Measurements from ENCODE around the gene RAI1.

Gene RAI1

DNA sequence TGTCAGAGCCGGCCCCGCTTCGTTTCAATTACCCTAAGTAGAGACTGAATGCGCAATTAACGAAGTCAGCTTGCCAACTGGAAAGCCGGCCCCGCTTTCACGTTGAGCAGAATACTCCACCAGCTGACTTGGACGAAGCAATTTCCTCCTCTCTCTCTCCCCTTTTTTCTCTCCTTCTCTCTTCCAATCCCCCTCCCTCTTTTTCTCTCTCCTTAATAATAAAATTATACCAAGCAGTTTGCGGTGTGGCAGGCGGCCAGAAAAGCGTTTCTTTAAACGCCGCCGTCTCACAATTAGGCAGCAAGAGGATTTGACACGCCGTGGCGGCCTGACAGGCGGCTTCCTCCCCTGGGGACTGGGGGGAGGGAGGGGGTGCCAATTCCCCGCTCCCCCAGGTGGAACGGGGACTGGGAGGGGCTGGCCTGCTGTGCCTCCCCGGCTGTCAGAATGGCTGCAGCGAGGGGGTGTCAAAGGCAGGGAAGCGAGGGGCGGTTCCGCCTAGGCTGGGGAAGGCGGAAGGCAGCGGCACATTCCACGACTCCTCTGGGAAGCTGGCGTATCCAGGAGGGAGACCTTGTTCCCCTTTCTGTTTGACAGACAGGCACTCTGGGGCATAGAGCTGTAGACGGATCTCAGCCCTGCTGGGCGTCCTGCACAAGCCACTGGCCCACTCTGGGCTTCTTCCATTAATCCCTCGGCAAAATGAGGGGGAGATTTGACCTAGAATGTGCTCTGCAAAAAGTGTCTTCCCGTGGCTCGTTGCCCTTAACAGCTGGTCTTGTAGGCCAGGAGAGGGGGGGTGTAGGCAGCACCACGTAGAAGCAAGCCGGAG is 102.8 kb downstream of the RAI1 start:
- peak overlapping the region; percentile 41 for H3K27ac ChIP-seq (ENCODE audit: low read length)

DNA sequence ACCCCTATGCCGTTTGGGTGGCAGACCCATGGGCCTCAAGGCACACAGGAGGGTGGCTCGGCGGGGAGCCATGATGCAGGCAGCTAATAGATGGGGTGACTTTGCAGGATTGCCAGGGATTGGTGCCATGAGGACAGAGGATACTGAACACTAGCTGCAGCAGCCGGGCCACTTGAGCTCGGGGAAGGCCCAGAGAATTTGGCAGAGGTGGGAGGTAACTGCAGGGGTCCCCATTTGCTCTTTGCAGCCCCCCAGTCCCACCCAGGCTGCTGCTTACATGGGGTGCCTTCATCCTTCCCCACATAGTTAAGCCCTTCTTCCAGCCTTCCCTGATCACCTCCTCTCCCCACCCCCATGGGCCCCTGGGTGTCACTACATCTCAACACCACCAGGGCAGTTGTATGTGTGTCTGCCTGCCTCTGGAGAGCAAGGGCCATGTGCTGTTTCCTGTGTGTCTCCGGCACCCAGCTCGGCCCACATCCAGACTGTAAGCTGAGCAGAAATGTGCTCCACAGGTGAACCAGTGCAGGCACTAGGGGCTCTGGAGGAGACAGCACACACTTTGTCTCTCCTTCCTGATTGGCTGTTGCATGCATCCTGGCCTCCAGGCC is 103.5 kb downstream of the RAI1 start:
- no peak overlapping the region for H3K27ac ChIP-seq (ENCODE audit: low read length)
- no peaks in the 10 kb centered on the region for H3K27me3 ChIP-seq (ENCODE audit: control insufficient read depth in 1 of 2, insufficient read depth in 2 of 2, low read length in 2 of 2)
- H3K9ac ChIP-seq (ENCODE audit: low read length in 2 of 2), result no peak overlapping the region
- no peaks in the 10 kb centered on the region for H3K36me3 ChIP-seq (ENCODE audit: control insufficient read depth in 2 of 2, insufficient read depth in 2 of 2, low read length in 2 of 2)
- H3K4me3 ChIP-seq (ENCODE audit: low read length in 2 of 2), result peak overlapping the region in 1 of 2 donors; percentile 74
- H3K9me3 ChIP-seq (ENCODE audit: control insufficient read depth in 2 of 2, low read length in 2 of 2), result no peaks in the 10 kb centered on the region
- H3K4me1 ChIP-seq (ENCODE audit: control insufficient read depth, insufficient read depth, low read length), result peaks cover 52% of the 10 kb centered on the region

More for the DNA sequence above, 102.8 kb downstream of the RAI1 start:
- H3K9ac ChIP-seq (ENCODE audit: low read length in 2 of 2), result peak overlapping the region; percentile 21 to 28
- no peaks in the 10 kb centered on the region for H3K27me3 ChIP-seq (ENCODE audit: control insufficient read depth in 1 of 2, insufficient read depth in 2 of 2, low read length in 2 of 2)
- no peaks in the 10 kb centered on the region for H3K36me3 ChIP-seq (ENCODE audit: control insufficient read depth in 2 of 2, insufficient read depth in 2 of 2, low read length in 2 of 2)
- H3K4me3 ChIP-seq (ENCODE audit: low read length in 2 of 2), result peak overlapping the region; percentile 49 to 74
- peaks cover 53% of the 10 kb centered on the region for H3K4me1 ChIP-seq (ENCODE audit: control insufficient read depth, insufficient read depth, low read length)
- H3K9me3 ChIP-seq (ENCODE audit: control insufficient read depth in 2 of 2, low read length in 2 of 2), result no peaks in the 10 kb centered on the region

DNA sequence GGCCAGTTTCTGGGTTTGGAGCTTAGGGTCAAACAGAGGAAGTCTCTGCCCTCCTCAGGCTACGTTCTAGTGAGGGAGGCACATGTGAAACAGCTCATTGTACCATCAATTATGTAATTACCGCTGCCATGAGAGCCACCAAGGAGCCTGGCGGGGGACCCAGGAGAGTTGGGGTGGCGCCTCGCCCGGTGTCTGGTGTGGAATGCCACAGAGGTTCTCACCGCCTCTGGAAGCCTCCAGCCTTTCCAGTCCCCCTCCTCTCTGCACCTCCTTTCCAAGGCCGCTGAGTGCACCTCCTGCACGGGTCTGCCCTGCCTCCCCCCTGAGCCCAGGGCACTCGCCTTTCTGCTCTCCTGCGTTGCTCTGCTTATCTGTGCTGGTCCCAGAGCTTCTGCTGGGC is 104.1 kb downstream of the RAI1 start:
- Histone ChIP-seq H3K4me3 (ENCODE audit: low read length in 2 of 2) (no peak overlapping the region), H3K9me3 (ENCODE audit: control insufficient read depth in 2 of 2, low read length in 2 of 2) (no peaks in the 10 kb centered on the region), H3K4me1 (ENCODE audit: control insufficient read depth, insufficient read depth, low read length) (peaks cover 52% of the 10 kb centered on the region), H3K36me3 (ENCODE audit: control insufficient read depth in 2 of 2, insufficient read depth in 2 of 2, low read length in 2 of 2) (no peaks in the 10 kb centered on the region), H3K9ac (ENCODE audit: low read length in 2 of 2) (no peak overlapping the region), H3K27me3 (ENCODE audit: control insufficient read depth in 1 of 2, insufficient read depth in 2 of 2, low read length in 2 of 2) (no peaks in the 10 kb centered on the region), H3K27ac (ENCODE audit: low read length) (no peak overlapping the region)

DNA sequence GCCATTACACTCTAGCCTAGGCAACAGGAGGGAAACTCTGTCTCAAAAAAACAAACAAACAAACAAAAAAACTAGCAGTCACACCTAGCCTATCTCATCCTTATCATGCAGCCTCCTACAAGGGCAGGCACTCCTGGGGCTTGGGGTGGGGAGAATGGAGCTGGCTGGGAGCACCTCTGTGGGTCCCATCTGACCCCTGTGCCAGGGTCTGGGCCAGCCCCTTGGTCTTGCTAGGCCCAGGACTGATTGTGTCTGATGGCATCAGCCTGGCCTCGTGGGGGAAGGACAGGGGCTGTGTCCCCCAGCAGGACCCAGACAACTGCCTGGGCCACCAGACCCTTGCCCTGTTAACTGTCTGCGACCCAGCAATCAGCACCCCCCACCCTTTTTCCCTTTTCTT is 105.7 kb downstream of the RAI1 start:
- H3K9me3 ChIP-seq (ENCODE audit: control insufficient read depth in 2 of 2, low read length in 2 of 2), result no peaks in the 10 kb centered on the region
- H3K9ac ChIP-seq (ENCODE audit: low read length in 2 of 2), result no peak overlapping the region
- no peaks in the 10 kb centered on the region for H3K27me3 ChIP-seq (ENCODE audit: control insufficient read depth in 1 of 2, insufficient read depth in 2 of 2, low read length in 2 of 2)
- peaks cover 52% of the 10 kb centered on the region for H3K4me1 ChIP-seq (ENCODE audit: control insufficient read depth, insufficient read depth, low read length)
- H3K27ac ChIP-seq (ENCODE audit: low read length), result no peak overlapping the region
- H3K4me3 ChIP-seq (ENCODE audit: low read length in 2 of 2), result no peak overlapping the region
- no peaks in the 10 kb centered on the region for H3K36me3 ChIP-seq (ENCODE audit: control insufficient read depth in 2 of 2, insufficient read depth in 2 of 2, low read length in 2 of 2)

DNA sequence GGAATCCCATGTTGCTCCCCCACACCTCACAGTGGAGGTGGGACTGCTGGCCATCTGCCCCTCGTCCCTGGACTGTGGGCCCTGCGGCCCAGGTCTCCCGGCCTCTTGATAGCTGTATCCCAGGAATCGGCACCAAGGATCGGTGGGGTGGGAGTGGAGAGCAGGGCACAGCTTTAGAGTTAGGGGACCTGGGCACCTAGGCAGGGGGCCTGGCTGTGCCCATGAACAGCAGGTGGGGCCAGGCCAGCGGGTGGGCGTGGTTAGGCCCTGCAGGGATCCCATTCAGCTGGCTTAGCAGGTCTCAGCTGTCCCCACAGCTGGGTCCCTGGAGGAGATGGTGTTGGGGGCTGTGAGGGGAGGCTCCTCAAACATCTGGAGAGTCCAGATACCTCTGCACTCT is 106.3 kb downstream of the RAI1 start:
- Histone ChIP-seq H3K4me3 (ENCODE audit: low read length in 2 of 2) (no peak overlapping the region), H3K4me1 (ENCODE audit: control insufficient read depth, insufficient read depth, low read length) (peaks cover 56% of the 10 kb centered on the region), H3K27me3 (ENCODE audit: control insufficient read depth in 1 of 2, insufficient read depth in 2 of 2, low read length in 2 of 2) (no peaks in the 10 kb centered on the region), H3K36me3 (ENCODE audit: control insufficient read depth in 2 of 2, insufficient read depth in 2 of 2, low read length in 2 of 2) (no peaks in the 10 kb centered on the region), H3K9ac (ENCODE audit: low read length in 2 of 2) (no peak overlapping the region), H3K9me3 (ENCODE audit: control insufficient read depth in 2 of 2, low read length in 2 of 2) (no peaks in the 10 kb centered on the region), H3K27ac (ENCODE audit: low read length) (no peak overlapping the region)

DNA sequence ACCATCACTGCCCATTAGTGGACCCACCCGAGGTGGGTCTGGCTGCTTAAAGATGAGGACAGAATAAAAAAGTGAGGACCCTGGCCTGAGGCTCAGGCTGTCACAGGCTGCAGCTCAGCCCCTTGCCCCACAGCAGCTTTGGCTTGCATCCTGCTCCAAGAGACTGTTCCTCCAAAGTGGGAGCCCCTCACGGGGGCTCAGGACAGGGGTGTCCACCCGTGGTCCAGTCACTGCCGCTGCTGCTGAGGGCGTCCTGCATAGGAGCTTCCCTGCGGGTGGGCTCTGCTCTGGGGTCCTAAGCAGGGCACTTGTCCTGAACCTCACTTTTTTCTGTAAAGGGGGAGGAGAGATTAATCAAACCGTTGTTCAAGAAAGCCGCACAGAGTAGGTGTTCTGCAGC is 107.7 kb downstream of the RAI1 start:
- Histone ChIP-seq H3K9me3 (ENCODE audit: control insufficient read depth in 2 of 2, low read length in 2 of 2) (no peaks in the 10 kb centered on the region), H3K36me3 (ENCODE audit: control insufficient read depth in 2 of 2, insufficient read depth in 2 of 2, low read length in 2 of 2) (peaks cover 0 to under 1% of the 10 kb centered on the region in 2 donors), H3K4me3 (ENCODE audit: low read length in 2 of 2) (no peak overlapping the region), H3K9ac (ENCODE audit: low read length in 2 of 2) (no peak overlapping the region), H3K4me1 (ENCODE audit: control insufficient read depth, insufficient read depth, low read length) (peaks cover 62% of the 10 kb centered on the region), H3K27me3 (ENCODE audit: control insufficient read depth in 1 of 2, insufficient read depth in 2 of 2, low read length in 2 of 2) (no peaks in the 10 kb centered on the region), H3K27ac (ENCODE audit: low read length) (no peak overlapping the region)

DNA sequence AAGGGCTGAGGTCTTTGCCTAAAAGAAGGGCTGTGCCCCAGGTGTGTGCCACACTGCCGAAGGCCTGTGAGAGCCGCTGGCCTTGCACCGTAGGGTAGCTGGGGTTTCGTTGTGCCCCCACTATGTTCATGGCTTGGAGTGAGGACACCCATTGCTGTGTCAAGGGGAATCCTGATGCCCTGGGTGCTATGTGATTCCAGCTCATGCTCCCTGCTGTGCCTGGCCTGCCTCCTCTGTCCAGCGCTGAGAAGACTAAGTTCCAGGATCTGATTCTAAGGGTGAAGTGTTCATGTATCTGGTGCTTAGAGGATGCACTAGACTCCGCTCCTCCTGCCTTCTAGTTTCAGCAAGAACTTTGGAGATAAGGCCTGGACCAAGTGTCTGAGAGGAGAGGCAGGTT is 108.2 kb downstream of the RAI1 start:
- H3K4me1 ChIP-seq (ENCODE audit: control insufficient read depth, insufficient read depth, low read length), result peaks cover 60% of the 10 kb centered on the region
- H3K27me3 ChIP-seq (ENCODE audit: control insufficient read depth in 1 of 2, insufficient read depth in 2 of 2, low read length in 2 of 2), result no peaks in the 10 kb centered on the region
- no peak overlapping the region for H3K4me3 ChIP-seq (ENCODE audit: low read length in 2 of 2)
- H3K9me3 ChIP-seq (ENCODE audit: control insufficient read depth in 2 of 2, low read length in 2 of 2), result no peaks in the 10 kb centered on the region
- no peak overlapping the region for H3K27ac ChIP-seq (ENCODE audit: low read length)
- H3K36me3 ChIP-seq (ENCODE audit: control insufficient read depth in 2 of 2, insufficient read depth in 2 of 2, low read length in 2 of 2), result peaks cover 0 to 4% of the 10 kb centered on the region in 2 donors
- no peak overlapping the region for H3K9ac ChIP-seq (ENCODE audit: low read length in 2 of 2)

DNA sequence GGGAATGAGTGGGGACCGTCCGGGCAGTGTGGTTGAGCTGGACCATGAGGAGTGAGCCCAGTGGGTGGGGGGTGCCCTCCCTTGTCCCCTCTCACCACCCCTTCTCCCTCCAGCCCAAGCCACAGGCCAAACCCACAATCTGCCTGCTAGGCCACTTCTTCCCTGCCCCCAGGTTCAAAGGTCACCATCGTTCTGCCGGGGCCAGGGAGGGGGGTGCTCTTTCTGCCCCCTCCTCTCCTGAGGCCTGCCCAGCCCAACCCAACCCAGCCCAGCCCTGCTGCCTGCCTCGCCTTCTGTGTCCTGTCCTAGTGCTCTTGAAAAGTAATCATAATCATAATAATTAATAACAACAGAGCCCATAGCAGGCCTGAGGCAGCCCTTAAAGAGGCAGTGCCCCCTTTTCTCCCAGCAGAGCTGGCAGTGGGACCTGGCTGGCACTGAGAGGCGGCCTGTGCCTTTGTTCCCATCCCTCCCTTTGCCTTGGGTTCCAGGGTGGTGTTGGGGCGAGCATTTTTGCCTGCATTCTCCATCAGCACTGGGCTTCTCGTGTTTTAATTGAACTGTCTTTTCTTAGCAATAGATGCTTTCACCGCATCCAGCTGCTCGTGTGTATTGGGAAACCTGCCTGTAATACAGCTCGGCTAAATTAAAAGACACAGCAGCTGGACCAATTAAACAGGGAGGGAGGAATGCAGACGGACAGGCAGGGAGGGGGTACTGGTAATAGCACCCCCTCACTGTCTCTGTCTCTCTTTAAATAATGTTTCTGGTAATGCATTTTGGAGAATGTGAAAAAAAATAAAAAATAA is 108.8 kb downstream of the RAI1 start:
- H3K9ac ChIP-seq (ENCODE audit: low read length in 2 of 2), result no peak overlapping the region
- H3K4me1 ChIP-seq (ENCODE audit: control insufficient read depth, insufficient read depth, low read length), result peaks cover 53% of the 10 kb centered on the region
- H3K27ac ChIP-seq (ENCODE audit: low read length), result no peak overlapping the region

DNA sequence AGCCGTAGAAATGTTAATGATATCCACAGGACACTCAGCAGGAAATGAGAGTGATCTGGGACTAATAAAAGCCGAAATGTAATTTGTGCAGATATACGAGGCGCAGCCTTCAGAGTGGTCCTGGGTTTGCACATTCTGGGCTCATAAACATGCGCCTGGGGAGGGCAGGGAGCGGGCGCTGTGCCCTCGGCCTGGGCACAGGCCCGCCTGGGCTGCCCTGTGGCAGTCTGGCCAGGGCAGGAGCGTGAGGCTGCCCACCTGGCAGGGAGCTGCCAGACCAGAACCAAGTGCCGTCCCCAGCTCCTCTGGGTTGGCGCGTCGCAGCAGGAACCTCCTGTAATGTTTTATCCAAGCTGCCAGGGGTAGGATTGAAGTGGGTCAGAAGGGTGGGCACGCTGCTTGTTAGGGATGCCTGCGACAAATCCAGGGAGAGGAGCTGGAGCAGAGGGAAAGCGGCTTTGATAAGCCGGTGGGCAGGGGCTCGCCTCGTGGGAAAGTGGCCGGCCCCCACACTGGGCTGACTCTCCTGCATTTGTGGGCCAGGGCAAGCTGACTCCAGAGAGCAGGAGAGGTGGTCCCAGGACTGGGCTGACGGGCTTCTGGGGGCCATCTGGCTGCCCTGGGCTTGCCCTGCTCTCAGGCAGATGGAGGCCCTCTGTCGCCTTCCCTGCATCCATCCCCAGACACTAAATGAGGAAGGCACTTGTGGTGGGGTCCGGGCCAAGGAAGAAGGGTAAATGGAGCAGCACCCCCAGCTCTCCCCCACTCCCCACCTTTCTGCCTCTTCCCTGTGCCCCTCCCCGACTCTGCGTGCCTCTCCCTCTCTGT is 109.6 kb downstream of the RAI1 start:
- peaks cover 47% of the 10 kb centered on the region for H3K4me1 ChIP-seq (ENCODE audit: control insufficient read depth, insufficient read depth, low read length)
- no peak overlapping the region for H3K27ac ChIP-seq (ENCODE audit: low read length)
- H3K9ac ChIP-seq (ENCODE audit: low read length in 2 of 2), result no peak overlapping the region
- H3K4me3 ChIP-seq (ENCODE audit: low read length in 2 of 2), result no peak overlapping the region
- no peaks in the 10 kb centered on the region for H3K27me3 ChIP-seq (ENCODE audit: control insufficient read depth in 1 of 2, insufficient read depth in 2 of 2, low read length in 2 of 2)
- H3K36me3 ChIP-seq (ENCODE audit: control insufficient read depth in 2 of 2, insufficient read depth in 2 of 2, low read length in 2 of 2), result peaks cover 0 to 16% of the 10 kb centered on the region in 2 donors
- H3K9me3 ChIP-seq (ENCODE audit: control insufficient read depth in 2 of 2, low read length in 2 of 2), result no peaks in the 10 kb centered on the region

More for the DNA sequence above, 108.8 kb downstream of the RAI1 start:
- peaks cover 0 to 9% of the 10 kb centered on the region in 2 donors for H3K36me3 ChIP-seq (ENCODE audit: control insufficient read depth in 2 of 2, insufficient read depth in 2 of 2, low read length in 2 of 2)
- no peaks in the 10 kb centered on the region for H3K9me3 ChIP-seq (ENCODE audit: control insufficient read depth in 2 of 2, low read length in 2 of 2)
- H3K27me3 ChIP-seq (ENCODE audit: control insufficient read depth in 1 of 2, insufficient read depth in 2 of 2, low read length in 2 of 2), result no peaks in the 10 kb centered on the region
- no peak overlapping the region for H3K4me3 ChIP-seq (ENCODE audit: low read length in 2 of 2)

DNA sequence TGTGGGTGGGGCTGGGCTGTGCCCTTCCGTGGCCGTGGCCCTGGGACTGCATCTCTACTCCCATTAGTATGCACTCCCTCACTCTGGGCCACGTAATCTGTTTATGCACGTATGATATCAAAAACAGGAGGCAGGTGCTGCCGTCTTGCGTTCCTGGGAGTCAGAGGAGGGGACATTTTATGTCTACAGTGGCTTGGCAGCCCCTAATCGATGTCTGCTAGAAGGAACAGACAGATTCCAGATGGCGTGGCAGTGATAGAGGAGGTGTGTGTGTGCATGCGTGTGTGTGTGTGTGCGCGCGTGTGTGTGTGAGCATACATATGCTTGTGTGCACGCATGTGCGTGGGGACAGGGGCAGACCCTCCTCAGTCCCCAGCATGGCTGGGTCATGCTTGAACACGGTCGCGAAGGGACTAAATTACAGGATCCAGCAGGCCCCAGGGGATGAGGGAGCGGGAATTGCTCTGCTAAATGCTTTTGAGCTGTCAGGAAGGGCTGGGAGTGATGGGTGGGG is 110.8 kb downstream of the RAI1 start:
- no peaks in the 10 kb centered on the region for H3K27me3 ChIP-seq (ENCODE audit: control insufficient read depth in 1 of 2, insufficient read depth in 2 of 2, low read length in 2 of 2)
- H3K9ac ChIP-seq (ENCODE audit: low read length in 2 of 2), result peak overlapping the region in 1 of 2 donors; percentile 5
- H3K9me3 ChIP-seq (ENCODE audit: control insufficient read depth in 2 of 2, low read length in 2 of 2), result no peaks in the 10 kb centered on the region
- no peak overlapping the region for H3K4me3 ChIP-seq (ENCODE audit: low read length in 2 of 2)
- H3K36me3 ChIP-seq (ENCODE audit: control insufficient read depth in 2 of 2, insufficient read depth in 2 of 2, low read length in 2 of 2), result peaks cover 0 to 17% of the 10 kb centered on the region in 2 donors
- H3K27ac ChIP-seq (ENCODE audit: low read length), result no peak overlapping the region
- peaks cover 47% of the 10 kb centered on the region for H3K4me1 ChIP-seq (ENCODE audit: control insufficient read depth, insufficient read depth, low read length)
